LNCaP clone FGC (cell line): ENCODE results near the gene ADAMTS7.
"Not testable (repeated sequence)": the region's sequence is repeated elsewhere in the genome, so short reads cannot be mapped to it uniquely, and the experiment has no call there.

Source experiments
- DNase-seq: peaks from one replicate; pipeline ENCODE4 v3.0.0-alpha.2; 2011; ENCODE audit warnings: low read depth
- H3K4me3 ChIP-seq: 2 replicates; pipeline ENCODE4 v1.5.1; 2011; ENCODE audit warnings: mild to moderate bottlenecking, low read depth, low read length, control low read depth
- TF ChIP-seq, protein P1 (sequence below): IDR thresholded peaks from 2 replicates; pipeline ENCODE4 v1.5.1; 2012; ENCODE audit warnings: mild to moderate bottlenecking; ENCODE audit not compliant: control insufficient read depth, insufficient read depth; ENCODE audit errors: extremely low read depth

ADAMTS7 gene

DNA sequence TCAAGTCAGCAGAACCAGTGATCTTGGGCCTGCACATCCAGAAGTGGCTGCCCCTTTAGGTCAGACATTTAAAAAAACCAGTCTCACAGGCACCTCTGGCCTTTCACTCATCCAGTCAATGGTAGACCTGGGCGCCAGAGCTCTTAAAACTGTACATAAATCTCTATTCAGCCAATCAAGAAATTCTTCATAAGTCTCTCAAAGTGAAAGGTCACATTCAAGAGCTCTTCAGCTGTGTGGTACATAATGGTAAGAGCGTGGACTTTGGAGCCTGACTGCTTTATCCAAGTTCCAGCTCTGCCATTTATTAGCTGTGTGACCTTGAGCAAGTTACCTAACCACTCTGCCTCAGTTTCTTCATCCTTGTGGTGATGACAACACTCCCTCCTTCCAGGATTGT, 39.1 kb upstream of the ADAMTS7 start:
- H3K4me3 ChIP-seq, result no peak overlapping the region
- DNase-seq, result no peak
- TF ChIP-seq, protein P1, sequence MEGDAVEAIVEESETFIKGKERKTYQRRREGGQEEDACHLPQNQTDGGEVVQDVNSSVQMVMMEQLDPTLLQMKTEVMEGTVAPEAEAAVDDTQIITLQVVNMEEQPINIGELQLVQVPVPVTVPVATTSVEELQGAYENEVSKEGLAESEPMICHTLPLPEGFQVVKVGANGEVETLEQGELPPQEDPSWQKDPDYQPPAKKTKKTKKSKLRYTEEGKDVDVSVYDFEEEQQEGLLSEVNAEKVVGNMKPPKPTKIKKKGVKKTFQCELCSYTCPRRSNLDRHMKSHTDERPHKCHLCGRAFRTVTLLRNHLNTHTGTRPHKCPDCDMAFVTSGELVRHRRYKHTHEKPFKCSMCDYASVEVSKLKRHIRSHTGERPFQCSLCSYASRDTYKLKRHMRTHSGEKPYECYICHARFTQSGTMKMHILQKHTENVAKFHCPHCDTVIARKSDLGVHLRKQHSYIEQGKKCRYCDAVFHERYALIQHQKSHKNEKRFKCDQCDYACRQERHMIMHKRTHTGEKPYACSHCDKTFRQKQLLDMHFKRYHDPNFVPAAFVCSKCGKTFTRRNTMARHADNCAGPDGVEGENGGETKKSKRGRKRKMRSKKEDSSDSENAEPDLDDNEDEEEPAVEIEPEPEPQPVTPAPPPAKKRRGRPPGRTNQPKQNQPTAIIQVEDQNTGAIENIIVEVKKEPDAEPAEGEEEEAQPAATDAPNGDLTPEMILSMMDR, result no peak

DNA sequence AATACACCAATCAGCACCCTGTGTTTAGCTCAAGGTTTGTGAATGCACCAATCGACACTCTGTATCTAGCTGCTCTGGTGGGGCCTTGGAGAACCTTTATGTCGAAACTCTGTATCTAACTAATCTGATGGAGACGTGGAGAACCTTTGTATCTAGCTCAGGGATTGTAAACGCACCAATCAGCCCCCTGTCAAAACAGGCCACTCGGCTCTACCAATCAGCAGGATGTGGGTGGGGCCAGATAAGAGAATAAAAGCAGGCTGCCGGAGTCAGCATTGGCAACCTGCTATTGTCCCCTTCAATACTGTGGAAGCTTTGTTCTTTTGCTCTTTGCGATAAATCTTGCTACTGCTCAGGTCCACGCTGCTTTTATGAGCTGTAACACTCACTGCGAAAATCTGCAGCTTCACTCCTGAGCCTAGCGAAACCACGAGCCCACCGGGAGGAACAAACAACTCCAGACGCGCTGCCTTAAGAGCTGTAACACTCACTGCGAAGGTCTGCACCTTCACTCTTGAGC, 36.2 kb upstream of the ADAMTS7 start:
- H3K4me3 ChIP-seq, DNase-seq: not testable (repeated sequence)

DNA sequence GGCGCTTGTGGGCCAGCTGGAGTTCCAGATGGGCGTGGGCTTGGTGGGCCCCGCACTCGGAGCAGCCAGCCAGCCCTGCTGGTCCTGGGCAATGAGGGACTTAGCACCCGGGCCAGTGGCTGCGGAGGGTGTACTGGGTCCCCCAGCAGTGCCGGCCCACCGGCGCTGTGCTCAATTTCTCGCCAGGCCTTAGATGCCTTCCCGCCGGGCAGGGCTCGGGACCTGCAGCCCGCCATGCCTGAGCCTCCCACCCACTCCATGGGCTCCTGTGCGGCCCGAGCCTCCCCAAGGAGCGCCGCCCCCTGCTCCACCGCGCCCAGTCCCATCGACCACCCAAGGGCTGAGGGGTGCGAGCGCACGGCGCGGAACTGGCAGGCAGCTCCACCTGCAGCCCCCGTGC, 35.6 kb upstream of the ADAMTS7 start:
- DNase-seq, H3K4me3 ChIP-seq: not testable (repeated sequence)

DNA sequence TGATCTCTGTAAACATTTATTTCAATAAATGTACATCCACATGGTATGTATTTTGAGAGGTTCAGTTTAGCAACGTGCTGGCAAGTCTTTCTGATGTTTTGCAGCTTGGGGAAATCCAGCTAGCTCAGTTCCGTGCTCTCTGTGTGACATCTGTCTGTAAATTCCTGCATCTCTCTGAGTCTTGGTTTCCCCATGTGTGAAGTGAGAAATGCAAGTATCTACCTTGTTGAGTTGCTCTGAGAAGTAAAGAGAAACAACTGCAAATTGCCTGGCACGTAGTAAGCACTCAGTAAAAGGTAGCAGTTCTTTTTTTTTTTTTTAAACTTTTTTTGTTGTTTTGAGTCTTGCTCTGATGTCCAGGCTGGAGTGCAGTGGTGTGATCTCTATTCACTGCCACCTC, 31.3 kb upstream of the ADAMTS7 start:
- TF ChIP-seq, protein P1, result no peak
- DNase-seq, result no peak
- no peak overlapping the region for H3K4me3 ChIP-seq

DNA sequence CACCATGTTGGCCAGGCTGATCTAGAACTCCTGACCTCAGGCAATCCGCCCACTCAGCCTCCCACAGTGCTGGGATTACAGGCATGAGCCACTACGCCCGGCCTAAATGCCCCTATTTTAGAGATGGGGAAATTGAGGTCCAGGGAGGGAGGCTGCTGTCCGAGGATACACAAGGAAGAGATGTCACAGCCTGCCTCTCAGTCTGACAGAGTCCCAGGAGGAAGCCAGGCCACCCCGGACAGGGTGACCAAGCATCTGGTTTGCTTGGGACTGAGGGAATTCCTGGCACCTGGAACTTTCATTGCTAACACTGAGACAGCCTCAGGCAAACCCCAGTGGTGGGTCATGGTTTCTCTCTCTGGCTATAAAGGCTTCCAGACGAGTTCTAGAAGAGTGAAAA, 30.6 kb upstream of the ADAMTS7 start:
- no peak for DNase-seq
- H3K4me3 ChIP-seq, result no peak overlapping the region
- TF ChIP-seq, protein P1, result no peak

DNA sequence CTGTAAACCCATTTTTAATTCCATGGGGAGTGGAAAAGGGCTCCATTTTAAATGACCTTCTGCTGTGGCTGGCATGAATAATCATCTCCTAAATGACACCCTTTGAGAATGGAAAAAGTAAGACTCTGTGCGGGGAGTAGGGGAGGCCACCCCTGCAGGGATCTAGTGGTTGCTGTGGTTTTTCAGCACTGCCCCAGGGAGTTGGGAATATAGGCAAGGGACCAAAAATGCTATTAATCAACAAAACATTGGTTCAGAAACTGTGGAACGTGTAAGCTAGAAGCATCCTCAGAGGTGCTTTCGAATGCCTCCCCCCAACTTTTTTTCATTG, 30.1 kb upstream of the ADAMTS7 start:
- H3K4me3 ChIP-seq, result no peak overlapping the region
- DNase-seq, result no peak
- TF ChIP-seq, protein P1, result no peak

DNA sequence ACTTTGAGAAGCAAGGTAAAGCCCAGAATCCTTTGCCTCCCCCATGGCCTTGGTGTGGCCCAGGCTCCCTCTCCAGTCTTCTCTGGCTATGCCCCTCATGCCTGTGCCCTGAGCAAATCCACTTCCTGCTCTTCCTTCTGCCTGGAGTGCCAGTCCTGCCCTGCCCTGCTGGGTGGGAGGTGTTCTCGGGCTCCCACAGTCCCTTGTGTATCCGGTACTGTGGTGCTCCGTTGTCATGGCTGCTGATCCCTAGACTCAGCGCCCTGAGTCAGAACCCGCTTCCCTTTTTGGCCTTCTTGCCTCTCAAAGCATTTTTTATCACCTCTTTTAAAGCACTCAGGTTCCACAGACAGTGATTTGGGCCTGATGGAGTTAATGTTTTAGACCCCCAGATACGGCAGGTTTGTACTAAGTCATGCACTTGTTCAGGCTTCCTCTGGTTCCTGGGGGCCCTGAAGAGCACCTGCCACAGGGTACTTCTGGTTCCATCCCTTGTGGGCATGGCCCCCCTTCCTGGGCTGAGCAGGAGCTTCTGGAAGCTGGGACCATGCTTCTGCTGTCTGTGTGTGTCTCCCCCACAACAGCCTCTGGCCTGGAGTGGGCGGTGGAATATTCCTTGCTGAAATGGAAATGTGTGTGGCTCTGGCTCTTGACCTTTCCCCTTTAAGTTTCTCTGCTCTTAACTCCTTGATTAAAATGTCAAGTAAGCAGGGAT, 29.6 kb upstream of the ADAMTS7 start:
- DNase-seq, result no peak
- TF ChIP-seq, protein P1, result no peak
- no peak overlapping the region for H3K4me3 ChIP-seq

DNA sequence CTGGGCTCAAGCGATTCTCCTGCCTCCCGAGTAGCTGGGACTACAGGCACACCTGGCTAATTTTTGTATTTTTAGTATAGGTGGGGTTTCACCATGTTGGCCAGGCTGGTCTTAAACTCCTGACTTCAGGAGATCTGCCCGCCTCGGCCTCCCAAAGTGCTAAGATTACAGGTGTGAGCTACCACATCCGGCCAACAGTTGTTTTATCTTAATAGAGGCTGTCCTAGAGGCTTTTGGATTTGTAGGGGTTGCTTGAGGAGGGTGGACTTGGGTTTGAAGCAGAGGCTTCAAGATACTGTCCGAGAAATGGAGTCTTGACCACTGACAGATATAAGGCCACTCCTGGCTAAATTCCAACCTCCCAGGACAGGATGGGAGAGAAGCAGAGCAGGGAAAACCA, 27.9 kb upstream of the ADAMTS7 start:
- not testable (repeated sequence) for DNase-seq

More for the DNA sequence above, 27.9 kb upstream of the ADAMTS7 start:
- H3K4me3 ChIP-seq, result not testable (repeated sequence)
